ENCODE measurements around the gene DNAJC11.
"Not testable (repeated sequence)": the region's sequence is repeated elsewhere in the genome, so short reads cannot be mapped to it uniquely, and the experiment has no call there.

DNAJC11 gene

DNA sequence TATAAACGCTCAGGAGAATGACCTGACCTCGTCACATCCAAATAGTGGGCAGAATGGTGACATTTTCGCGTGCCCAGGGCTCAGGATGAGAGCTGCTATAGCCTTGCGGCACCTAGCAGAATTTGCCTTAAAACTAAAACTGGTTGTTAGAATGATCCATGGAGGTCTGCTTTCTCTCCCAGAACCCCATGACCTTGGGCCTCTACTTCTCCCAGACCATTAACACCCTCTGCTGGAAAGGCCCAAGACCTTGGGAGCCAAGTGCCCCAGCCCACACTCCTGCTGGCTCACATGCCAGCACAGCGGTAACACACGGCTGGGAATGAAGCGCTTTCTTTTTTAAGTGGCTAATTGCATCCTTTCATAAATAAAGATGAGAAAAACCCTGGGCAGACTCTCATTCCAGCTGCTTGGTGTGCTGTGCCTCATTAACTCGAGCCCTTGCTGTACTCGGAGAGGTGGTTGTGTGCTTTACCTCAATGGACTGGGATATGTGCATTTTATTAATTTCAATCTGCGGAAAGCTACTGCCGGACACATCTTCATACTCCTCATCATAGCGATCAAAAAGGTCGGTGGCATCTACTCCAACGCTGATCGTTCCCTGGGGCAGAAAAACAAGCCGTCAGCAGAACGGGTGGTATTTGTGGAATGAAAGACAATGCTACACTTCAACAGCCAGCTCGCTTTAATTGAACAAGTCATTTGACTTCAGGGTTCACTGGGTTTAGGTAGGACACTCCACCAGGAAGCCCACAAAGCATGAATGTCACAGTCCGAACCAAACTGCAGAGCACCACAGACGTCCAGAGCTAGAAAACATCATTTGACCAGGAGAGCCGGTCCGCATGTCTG, 48.0 kb downstream of the DNAJC11 start:
- DNase-seq, result peak in 5 of 56 donors; percentile 5 to 25 (median 13)

DNA sequence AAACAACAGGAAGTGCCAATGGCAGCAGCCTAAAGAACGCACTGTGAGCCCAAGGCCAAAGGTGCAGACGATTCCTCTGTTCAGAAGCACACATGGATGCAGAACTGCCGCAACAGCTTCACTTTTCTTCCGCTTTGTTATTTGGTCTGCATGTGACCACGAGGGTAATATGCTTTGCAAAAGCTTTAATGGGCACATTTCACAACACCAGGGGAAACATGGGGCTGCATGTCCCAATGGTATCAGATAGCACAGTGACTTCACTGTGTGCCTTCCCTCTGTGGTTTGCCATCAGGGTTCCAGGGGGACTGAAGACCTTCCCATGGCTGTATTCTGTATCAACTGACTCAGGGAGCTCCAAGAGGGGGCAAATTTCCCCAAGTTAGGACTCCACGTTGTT, 48.6 kb downstream of the DNAJC11 start:
- DNase-seq, result no peak

DNA sequence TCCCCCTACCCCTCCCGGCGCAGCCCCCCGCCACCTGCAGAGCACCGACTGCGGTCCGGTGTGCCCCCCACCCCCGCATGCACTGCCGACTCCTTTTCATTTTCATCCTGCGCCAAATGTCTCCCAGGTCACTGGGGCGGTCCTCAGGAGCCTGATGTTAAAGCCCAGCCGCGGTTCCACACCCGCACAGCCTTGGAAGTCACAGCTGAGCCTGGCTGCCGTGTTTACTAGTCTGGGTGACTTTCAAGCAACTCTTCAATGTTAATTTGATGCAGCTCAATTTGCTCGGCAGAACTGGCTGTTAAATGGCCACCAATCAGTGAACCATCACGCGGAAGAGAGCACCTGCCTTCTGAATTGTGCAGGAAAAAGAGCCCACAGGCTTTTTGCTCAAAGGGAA, 49.7 kb downstream of the DNAJC11 start:
- DNase-seq, result no peak

DNA sequence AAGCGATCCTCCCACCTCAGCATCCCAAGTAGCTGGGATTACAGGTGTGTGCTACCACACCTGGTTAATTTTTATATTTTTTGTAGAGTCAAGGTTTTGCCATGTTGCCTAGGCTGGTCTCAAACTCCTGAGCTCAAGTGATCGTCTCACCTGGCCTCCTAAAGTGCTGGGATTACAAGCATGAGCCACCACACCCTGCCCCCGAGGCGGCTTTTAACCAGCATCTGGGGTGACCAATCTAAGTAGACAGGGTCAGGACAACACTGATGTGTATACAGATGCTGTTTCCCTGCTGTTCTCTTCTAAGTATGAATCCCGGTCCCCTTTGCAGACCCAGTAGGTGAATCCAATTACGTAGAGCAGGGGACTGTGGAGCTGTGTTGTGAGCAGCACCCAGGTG, 53.1 kb downstream of the DNAJC11 start:
- no peak for DNase-seq

DNA sequence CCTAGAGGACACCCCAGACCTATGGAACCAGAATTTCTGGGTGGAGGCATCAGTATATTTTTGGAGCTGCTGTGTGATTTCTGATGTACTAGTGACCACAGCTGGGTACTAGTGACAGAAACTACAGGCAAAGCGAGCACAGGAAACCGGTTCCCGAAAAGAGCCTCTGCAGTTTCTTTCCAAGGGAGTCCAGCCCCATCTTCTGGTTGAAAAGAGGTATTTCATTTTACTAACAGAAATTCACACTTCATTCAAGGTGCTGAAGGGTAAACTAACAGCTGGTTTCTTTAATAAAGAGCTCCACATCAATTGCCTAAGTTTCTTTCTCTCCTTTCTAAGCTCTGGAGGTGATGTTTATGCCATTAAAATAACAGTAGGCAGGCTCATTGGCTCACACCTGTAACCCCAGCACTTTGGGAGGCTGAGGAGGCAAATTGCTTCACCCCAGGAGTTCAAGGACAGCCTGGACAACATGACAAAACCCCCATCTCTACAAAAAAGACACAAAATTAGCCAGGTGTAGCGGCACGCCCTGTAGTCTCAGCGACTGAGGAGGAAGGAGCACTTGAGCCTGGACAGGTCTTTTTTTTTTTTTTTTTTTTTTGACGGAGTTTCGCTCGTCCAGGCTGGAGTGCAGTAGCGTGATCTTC, 55.0 kb downstream of the DNAJC11 start:
- peak in 9 of 56 donors; percentile 2 to 22 (median 7) for DNase-seq

DNA sequence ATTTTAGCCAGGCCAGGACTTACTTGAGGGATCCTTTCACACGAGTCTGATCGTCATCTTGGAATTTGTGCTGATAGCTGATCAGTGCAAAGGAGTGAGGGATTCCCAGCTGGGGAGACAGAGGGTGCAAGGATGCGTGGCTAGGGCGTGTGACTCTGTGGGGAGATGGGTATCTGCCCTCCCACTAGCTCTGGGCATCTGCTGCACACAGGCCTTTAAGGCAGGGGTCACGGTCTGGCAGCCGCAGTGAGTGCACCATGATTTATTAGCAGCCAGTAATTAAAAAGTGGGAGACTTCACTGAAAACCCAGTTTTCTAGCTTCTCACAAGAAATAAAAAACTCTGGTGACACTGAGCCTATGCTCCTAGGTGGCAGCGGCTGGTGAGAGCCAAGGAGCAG, 56.6 kb downstream of the DNAJC11 start:
- no peak for DNase-seq

DNA sequence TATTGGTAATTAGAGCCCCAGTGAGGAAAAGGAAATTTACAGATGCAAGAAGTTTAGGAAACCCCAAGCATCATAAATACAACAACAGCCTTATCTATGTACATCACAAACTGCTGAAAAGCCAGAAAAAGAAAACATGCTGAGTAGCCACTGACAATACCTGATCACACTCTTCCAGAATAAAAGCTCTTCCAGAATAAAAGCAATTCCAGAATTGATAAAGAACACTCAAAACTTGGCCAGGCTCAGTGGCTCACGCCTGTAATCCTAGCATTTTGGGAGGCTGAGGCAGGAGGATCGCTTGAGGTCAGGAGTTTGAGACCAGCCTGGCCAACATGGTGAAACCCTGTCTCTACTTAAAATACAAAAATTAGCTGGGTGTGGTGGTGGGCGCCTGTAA, 60.7 kb downstream of the DNAJC11 start:
- not testable (repeated sequence) for DNase-seq

DNA sequence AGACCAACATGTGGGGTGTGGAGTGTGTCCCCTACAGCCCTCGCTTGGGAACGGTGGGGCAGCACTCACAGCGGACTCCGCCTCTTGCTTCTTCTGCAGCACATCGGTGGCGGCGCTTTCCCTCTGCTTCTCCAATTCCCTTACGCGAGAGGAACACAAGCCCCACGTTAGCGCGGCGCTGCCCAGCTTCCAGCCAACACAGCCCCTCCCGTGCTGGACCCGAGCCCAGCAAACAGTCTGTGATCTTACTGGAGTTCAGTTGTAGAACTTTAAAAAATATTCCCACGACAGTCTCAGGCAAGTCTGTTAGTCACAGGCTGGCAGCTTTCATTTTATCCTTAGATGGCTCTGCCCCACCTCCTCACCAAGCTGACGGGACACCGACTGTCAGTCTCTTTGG, 63.4 kb downstream of the DNAJC11 start:
- peak in 47 of 56 donors; percentile 3 to 87 (median 52) for DNase-seq

DNA sequence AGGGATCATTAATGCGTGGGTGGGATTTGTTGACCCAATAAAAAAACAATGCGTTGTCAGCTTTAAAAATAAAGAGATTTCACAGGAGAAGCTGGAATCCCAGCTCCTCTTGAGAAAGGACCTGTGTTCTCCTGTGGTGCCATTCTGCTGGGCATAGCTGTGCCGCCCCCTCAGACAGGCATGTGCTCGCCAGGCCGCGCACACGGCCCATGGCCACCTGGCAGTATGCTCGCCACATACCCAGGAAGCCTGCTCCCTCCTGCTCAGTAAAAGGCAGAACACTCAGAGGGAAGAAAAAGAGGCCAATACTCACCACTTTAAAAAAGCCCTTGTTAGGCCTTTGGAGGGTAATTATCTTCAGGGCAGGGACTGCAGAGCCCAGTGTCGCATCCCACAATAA, 63.8 kb downstream of the DNAJC11 start:
- DNase-seq, result no peak

DNA sequence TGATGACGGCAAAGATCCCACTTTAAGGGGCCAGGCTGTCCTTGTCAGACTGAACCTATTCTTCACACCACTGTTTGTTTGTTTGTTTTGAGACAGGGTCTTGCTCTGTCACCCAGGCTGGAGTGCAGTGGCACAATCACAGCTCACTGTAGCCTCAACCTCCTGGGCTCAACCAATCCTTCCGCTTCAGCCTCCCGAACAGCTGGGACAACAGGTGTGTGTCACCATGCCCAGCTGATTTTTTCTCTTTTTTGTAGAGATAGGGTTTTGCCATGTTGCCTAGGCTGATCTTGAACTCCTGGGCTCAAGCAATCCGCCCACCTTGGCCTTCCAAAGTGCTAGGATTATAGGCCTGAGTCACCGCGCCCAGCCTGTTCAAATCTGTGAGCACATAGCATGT, 64.8 kb downstream of the DNAJC11 start:
- not testable (repeated sequence) for DNase-seq

DNA sequence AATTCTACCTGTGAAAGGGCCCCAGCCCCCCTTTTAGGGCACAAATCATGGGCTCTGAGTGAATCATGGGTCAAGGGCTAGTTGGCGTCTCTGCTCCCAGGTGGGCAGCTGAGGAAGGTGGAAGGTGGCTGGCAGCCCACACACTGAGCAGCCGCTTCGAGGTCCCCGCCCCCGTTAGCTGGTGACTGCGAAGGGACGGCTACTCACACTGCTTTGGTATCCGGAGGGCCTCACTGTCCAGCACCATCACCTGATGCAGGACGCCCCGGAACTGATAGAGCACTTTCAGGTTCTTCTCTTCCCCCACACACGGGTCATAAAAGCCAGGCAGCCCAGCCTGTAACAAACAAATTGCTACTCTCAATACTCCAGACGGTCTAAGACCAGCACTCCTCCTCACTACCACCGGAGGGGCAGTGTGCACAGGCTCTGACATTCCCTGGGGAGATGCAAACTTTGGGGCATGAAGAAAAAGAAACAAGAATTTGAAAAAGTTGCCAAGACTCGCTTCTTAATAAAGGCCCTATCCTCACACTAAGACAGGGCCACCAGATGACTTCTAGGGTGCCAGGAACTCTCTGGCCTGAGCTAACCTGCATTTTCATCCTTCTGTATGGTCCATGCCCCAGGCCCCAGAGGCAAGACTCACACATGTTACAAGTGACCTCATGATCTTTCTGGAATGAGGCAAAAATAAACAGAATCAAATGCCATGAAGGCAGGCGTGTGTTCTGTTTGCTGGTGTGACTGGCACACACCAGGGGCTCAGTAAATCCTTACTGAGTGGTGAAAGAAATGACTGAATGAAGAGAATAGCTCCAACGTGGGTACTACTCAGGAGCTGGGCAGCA, 65.5 kb downstream of the DNAJC11 start:
- no peak for DNase-seq

DNA sequence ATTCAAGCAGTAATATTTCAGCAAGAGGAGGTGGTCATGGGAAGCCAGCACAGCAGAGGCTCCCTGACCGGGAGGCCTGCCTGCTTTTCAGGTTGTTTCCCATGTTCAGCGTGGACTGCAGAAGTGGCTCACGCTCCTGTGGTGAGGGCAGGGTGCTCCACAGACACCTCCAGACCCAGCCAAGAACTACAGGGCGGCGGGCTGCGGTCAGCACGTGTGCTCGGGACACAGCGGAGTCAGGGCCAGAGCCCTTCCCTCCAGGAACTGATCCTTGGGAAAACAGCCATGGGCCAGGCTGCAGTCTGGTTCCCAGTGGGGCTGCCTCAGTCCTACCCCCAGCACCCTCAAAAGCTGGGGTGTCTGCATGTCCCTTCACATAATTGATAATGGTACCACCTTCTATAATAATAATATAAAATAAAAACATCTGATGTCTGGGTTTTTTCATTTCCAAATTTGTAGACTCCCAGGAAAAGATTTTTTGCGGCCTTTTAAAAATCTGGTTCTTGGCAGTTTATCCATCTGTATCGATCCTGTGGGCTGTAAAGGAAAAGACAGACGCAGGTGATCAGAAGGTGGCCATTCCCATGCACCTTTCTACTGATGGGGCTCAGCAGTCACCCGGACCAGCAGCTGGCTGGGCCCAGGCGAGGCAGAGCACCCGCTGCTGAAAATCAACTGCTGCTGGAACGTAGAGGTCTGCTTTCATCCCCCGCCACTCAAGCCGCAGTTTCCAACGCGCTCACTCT, 66.3 kb downstream of the DNAJC11 start:
- DNase-seq, result no peak

DNA sequence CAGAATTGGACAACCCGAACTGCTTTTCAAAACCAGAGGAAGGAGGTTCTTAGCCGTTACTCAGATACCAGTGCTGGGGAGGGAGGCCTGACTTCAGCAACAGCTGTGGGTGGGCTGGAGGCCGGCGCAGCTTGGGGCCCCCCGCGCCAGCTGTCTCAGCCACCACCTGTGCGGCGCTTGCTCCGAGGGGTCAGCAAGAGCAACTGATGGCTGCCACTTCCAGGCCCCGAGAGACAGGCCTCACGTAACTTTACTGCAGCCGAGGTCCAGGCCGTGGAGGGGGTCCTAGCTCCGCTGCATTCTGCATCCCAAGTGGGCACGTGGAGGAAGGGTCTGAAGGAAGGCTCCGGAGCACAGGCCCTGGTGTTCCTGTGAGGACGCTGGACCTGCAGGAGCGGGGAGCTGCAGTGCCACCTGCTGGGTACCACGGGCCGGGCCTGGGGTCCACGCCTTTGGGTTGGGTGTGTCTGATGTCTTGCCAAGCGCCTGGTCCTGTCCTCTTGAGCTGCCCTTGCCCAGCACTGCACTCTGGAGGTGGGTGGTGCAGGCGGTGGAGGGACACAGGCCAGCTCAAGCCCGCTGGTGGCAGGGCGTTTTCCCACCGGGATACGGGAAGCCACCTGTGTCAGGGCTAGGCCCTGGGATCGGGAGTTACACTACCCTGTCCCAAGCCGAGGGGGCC, 67.1 kb downstream of the DNAJC11 start:
- peak in 16 of 56 donors; percentile 7 to 54 (median 19) for DNase-seq

DNA sequence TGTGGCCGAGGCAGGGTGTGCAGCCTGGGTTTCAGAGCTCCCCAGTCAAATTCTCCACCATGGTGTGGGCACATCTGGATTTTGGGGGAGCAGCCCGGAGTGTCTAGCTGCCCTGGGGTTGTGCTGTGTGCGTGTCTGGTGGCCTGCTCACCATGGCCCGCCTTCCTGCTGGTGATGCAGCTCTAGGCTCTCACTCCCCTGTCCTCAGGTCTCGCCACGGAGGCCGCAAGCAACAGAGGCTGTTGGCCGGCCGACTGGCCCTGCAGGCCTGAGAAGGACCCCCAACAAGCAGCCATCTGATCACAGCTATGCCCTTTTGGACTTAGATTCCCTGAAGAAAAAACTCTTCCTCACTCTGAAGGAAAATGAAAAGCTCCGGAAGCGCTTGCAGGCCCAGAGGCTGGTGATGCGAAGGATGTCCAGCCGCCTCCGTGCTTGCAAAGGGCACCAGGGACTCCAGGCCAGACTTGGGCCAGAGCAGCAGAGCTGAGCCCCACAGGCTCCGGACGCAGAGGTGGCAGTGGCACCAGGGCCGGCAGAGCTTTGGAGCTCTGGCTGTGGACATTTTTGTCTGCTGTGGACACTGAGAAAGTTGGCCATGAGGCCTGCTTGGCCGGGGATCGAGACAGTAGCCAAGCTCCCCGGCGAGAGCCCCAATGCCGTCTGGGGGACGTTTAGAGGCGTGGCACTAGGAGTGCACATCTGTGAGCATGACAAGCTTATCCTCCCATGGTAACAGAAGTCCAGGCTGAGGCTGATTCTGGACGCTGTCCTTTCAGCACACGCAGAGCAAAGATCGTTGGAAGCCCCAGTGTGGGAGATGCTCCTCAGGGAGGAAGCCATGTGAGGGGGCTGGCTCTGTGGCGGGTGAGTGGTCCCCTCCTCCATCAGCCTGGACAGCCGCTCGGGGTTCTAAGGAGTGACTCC, 68.8 kb downstream of the DNAJC11 start:
- DNase-seq, result no peak

DNA sequence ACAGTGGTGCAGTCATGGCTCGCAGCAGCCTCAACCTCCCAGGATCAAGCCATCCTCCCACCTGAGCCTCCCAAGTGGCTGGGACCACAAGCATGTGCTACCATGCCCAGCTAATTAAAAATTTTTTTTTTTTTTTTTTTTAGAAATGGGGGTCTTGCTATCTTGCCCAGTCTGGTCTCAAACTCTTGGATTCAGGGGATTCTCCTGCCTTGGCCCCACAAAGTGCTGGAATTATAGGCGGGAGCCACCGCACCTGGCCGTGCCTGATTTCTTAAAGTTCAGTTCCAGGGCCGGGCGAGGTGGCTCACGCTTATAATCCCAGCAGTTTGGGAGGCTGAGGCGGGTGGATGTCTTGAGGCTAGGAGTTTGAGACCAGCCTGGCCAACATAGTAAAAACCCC, 70.6 kb downstream of the DNAJC11 start:
- no peak for DNase-seq

DNA sequence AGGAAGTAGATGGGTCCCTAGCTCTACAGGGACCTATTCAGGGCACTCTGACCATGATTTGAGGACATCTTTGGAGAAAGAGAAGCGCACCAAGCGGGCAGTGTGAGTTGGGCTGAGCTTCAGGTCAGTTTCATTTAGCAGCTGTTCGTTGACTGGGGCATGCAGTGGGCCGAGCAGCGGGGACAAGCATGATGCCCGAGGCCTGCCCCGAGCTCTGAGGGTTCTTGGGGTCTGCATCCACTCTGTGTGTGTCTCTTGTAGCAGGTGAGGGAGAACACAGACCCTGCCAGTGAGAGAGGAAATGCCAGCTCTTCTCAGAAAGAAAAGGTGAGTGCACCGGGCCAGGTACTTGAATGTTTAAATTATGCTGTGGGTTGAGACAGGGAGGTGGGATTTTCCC, 71.6 kb downstream of the DNAJC11 start:
- DNase-seq, result no peak

DNA sequence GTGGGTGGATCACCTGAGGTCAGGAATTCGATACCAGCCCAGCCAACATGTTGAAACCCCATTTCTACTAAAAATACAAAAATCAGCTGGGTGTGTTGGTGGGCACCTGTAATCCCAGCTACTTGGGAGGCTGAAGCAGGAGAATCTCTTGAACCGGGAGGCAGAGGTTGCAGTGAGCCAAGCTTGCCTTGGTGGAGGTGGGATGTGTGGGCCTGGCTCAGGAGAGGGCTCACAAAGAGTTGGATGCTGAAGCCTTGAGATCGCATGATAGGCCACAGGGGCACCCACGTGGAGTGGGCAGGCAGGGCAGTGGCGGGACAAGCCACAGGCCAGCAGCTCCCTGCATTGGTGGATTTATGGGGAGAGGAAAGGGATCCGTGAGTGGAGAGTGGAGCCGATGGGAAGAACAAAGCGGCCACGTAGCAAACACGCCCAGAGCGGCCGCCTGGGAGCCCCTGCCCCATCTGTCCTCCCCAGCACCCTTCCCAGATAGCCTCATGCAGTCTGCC, 72.6 kb downstream of the DNAJC11 start:
- no peak for DNase-seq

DNA sequence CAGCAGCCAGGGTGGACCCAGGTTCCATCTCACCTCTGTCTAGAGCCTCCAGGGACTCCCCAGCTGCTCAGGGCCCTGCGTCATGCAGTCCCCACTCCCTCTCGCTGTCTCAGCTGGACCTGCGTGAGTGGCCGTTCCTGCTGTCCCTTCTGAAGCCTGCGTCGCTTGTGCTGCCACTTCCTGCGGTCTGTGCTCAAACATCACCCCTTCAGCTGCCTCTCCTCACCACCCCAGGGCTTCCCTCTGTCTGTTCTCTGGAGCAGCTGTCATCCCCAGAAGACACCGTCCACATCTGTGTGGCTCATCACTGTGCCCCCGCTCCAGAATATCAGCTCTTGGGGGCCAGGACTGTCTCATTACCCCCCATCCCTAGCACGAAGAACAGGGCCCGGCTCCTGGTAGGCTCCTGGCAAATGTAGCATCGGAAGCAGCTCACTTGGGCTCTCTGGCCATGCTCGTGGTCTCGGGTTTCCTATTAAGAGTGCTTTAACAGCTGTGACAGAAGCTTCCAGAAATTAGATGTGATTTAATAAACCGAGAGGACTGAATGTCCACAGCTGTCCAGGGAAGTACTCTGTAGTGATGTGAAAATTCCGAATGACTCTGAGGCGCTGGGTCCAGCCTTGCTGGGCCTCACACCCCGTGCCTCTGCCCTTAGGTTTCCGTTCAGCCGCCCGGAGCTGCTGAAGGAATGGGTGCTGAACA, 73.6 kb downstream of the DNAJC11 start:
- DNase-seq, result no peak

DNA sequence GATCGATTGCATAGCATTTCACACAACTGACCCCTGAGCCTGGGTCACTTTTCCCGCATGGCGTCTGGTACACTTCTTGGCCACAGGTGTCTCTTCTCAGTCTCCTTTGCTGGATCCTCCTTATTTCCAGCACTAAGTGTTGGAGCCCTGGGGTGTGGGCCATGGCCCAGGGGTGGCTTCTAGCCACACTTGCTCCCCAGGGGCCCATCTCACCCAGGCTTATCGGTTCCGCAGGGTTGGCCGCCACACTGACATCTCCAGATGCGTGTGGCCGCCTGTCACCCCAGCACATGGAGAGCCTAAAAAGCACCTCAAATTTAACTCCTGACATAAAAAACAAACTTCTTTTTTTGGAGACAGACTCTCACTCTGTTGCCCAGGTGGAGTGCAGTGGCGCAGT, 74.6 kb downstream of the DNAJC11 start:
- no peak for DNase-seq
